ENCODE measurements around the gene KCNAB2.

DNA sequence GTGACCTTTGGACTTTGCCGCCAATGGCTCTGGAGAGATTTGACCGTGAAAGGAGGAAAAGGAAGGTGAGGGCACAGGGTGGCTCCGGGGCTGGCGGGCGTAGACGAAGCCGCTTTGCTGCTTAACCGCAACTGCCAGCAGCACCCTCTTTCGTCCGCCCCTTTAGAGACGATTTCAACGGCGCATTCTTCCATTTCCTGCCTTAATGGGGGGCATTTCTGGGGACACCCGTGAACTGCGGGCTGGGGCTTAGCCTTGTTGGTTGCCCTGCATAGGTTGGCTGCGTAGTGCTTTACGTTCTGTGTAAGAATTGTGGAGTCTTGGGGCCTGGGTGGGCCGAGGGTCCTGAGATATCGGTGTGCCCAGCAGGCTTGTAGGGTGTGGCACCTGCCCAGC is 46.8 kb upstream of the KCNAB2 start:
- TF ChIP-seq ZNF274 (IDR thresholded peaks at IDR 0.05; ENCODE audit: low read depth, low read length) (no peak), YY1 (IDR thresholded peaks at IDR 0.05; ENCODE audit: insufficient read depth, insufficient read length) (no peak), SUZ12 (IDR thresholded peaks at IDR 0.05; ENCODE audit: extremely low read depth, insufficient read depth, insufficient read length) (no peak)
